Activated T-cell treated with anti-CD3 and anti-CD28 coated beads, Interleukin-2, amount 50 U/mL, for 72 hours (primary cell): ENCODE measurements around the gene E2F6. TPM values are rescaled to one million over a fixed set of nuclear protein-coding genes. Genes with fewer than 3 reads are reported as not detected.

Source experiments
- ATAC-seq, 2 donors: fragments of 150-1000 bp; cut with Tn5 transposase; replicated peaks in 1 of 2; 2 replicates each; pipeline ENCODE4 v1.10.0; 2021; ENCODE audit warnings: moderate library complexity in 2 of 2, mild to moderate bottlenecking in 1 of 2
- DNase-seq, 2 donors: peaks; one replicate each; pipeline ENCODE4 v3.0.0; 2021 to 2022; ENCODE audit warnings: mixed read lengths in 1 of 2
- H3K27ac Mint-ChIP-seq: one replicate; pipeline ENCODE4 v1.8.0; 2022; ENCODE audit warnings: mild to moderate bottlenecking, moderate library complexity, mixed read lengths
- H3K27me3 Mint-ChIP-seq: one replicate; pipeline ENCODE4 v1.8.0; 2022; ENCODE audit warnings: low read depth, mixed read lengths
- H3K36me3 Mint-ChIP-seq, 2 donors: one replicate each; pipeline ENCODE4 v1.8.0; 2022; ENCODE audit warnings: mixed read lengths in 2 of 2, mild to moderate bottlenecking in 1 of 2; ENCODE audit not compliant: insufficient read depth in 2 of 2
- H3K4me1 Mint-ChIP-seq: one replicate; pipeline ENCODE4 v1.8.0; 2022; ENCODE audit warnings: low read depth, mixed read lengths
- H3K4me3 Mint-ChIP-seq, 2 donors: one replicate each; pipeline ENCODE4 v1.8.0; 2022; ENCODE audit warnings: mild to moderate bottlenecking in 2 of 2, mixed read lengths in 2 of 2, moderate library complexity in 2 of 2
- H3K9me3 Mint-ChIP-seq, 2 donors: one replicate each; pipeline ENCODE4 v1.8.0; 2022; ENCODE audit warnings: mixed read lengths in 2 of 2
- total RNA-seq, 2 donors: library from RNA; stranded (reverse); gene quantifications; one replicate each; pipeline ENCODE4 v1.2.3, GENCODE V29; 2022

E2F6 gene
- total RNA-seq, 2 donors from 2014 or later, result 6.8 to 8.3 TPM

GRCh38 chr2:11404376-11405073, 61.4 kb downstream of the E2F6 start:
- H3K4me1 Mint-ChIP-seq, result no peaks in the 10 kb centered on the region
- H3K27ac Mint-ChIP-seq, result no peak overlapping the region
- DNase-seq (no peak), ATAC-seq (no peak)
- H3K4me3 Mint-ChIP-seq, result no peak overlapping the region
- H3K9me3 Mint-ChIP-seq, result no peaks in the 10 kb centered on the region
- no peaks in the 10 kb centered on the region for H3K27me3 Mint-ChIP-seq
- H3K36me3 Mint-ChIP-seq, result no peaks in the 10 kb centered on the region

- ATAC-seq (no peak), DNase-seq (no peak)
- Mint-ChIP-seq H3K27ac (no peak overlapping the region), H3K4me3 (no peak overlapping the region), H3K36me3 (no peaks in the 10 kb centered on the region), H3K27me3 (no peaks in the 10 kb centered on the region), H3K9me3 (no peaks in the 10 kb centered on the region), H3K4me1 (no peaks in the 10 kb centered on the region)
Measured at GRCh38 chr2:11402436-11402835, 63.5 kb downstream of the E2F6 start.

GRCh38 chr2:11399438-11399762, 66.6 kb downstream of the E2F6 start:
- Mint-ChIP-seq H3K27me3 (no peaks in the 10 kb centered on the region), H3K4me3 (no peak overlapping the region), H3K9me3 (no peaks in the 10 kb centered on the region)

GRCh38 chr2:11398750-11399437, 67.1 kb downstream of the E2F6 start:
- Mint-ChIP-seq H3K4me1 (no peaks in the 10 kb centered on the region), H3K9me3 (no peaks in the 10 kb centered on the region), H3K4me3 (no peak overlapping the region), H3K27me3 (no peaks in the 10 kb centered on the region), H3K27ac (no peak overlapping the region), H3K36me3 (no peaks in the 10 kb centered on the region)
- ATAC-seq (no peak), DNase-seq (no peak)

More at GRCh38 chr2:11399438-11399762, 66.6 kb downstream of the E2F6 start:
- H3K36me3 Mint-ChIP-seq, result no peaks in the 10 kb centered on the region
- ATAC-seq, result no peak
- no peak overlapping the region for H3K27ac Mint-ChIP-seq
- DNase-seq, result no peak
- no peaks in the 10 kb centered on the region for H3K4me1 Mint-ChIP-seq

GRCh38 chr2:11397513-11397912, 68.4 kb downstream of the E2F6 start:
- ATAC-seq, result no peak
- Mint-ChIP-seq H3K4me3 (no peak overlapping the region), H3K27ac (no peak overlapping the region)

GRCh38 chr2:11396467-11397445, 69.2 kb downstream of the E2F6 start:
- no peaks in the 10 kb centered on the region for H3K27me3 Mint-ChIP-seq
- no peak overlapping the region for H3K27ac Mint-ChIP-seq
- ATAC-seq, result no peak
- DNase-seq, result no peak
- no peak overlapping the region for H3K4me3 Mint-ChIP-seq
- no peaks in the 10 kb centered on the region for H3K36me3 Mint-ChIP-seq
- H3K9me3 Mint-ChIP-seq, result no peaks in the 10 kb centered on the region
- no peaks in the 10 kb centered on the region for H3K4me1 Mint-ChIP-seq

More at GRCh38 chr2:11397513-11397912, 68.4 kb downstream of the E2F6 start:
- Mint-ChIP-seq H3K4me1 (no peaks in the 10 kb centered on the region), H3K36me3 (no peaks in the 10 kb centered on the region), H3K9me3 (no peaks in the 10 kb centered on the region), H3K27me3 (no peaks in the 10 kb centered on the region)
- DNase-seq, result no peak

- Mint-ChIP-seq H3K9me3 (no peaks in the 10 kb centered on the region), H3K27me3 (no peaks in the 10 kb centered on the region), H3K27ac (no peak overlapping the region), H3K36me3 (no peaks in the 10 kb centered on the region), H3K4me3 (no peak overlapping the region), H3K4me1 (no peaks in the 10 kb centered on the region)
- ATAC-seq (no peak), DNase-seq (no peak)
Measured at GRCh38 chr2:11396021-11396420, 69.9 kb downstream of the E2F6 start.

GRCh38 chr2:11395389-11395788, 70.6 kb downstream of the E2F6 start:
- no peaks in the 10 kb centered on the region for H3K4me1 Mint-ChIP-seq
- no peaks in the 10 kb centered on the region for H3K9me3 Mint-ChIP-seq
- H3K27ac Mint-ChIP-seq, result no peak overlapping the region
- H3K27me3 Mint-ChIP-seq, result no peaks in the 10 kb centered on the region
- ATAC-seq (no peak), DNase-seq (no peak)
- H3K4me3 Mint-ChIP-seq, result no peak overlapping the region
- no peaks in the 10 kb centered on the region for H3K36me3 Mint-ChIP-seq

Other genes with a start within 250 kb of the E2F6 start
- 10 to 100 TPM; 14.7 to 15.3 TPM for gene ROCK2, start 121.5 kb downstream of the E2F6 start, total RNA-seq
- 1 to 10 TPM; 2.2 to 2.4 TPM for gene GREB1, start 67.9 kb upstream of the E2F6 start, total RNA-seq
- not detected for gene NTSR2, start 204.0 kb upstream of the E2F6 start, total RNA-seq